MM.1S (cell line): Measurements from ENCODE around the gene TGOLN2.

Experiments used
- EZH2 ChIP-seq: fragments of 300-600 bp; sonication (generic); optimal IDR thresholded peaks from 2 replicates; pipeline ENCODE3; 2017; ENCODE audit warnings: low read depth, mild to moderate bottlenecking, antibody characterized with exemption, low read length, mixed read lengths
- TF ChIP-seq, protein P1 (sequence below): fragments of 300-600 bp; sonication (generic); IDR thresholded peaks from 2 replicates; pipeline ENCODE4 v1.5.1; 2016; ENCODE audit warnings: antibody characterized with exemption, low read length, mixed read lengths

DNA sequence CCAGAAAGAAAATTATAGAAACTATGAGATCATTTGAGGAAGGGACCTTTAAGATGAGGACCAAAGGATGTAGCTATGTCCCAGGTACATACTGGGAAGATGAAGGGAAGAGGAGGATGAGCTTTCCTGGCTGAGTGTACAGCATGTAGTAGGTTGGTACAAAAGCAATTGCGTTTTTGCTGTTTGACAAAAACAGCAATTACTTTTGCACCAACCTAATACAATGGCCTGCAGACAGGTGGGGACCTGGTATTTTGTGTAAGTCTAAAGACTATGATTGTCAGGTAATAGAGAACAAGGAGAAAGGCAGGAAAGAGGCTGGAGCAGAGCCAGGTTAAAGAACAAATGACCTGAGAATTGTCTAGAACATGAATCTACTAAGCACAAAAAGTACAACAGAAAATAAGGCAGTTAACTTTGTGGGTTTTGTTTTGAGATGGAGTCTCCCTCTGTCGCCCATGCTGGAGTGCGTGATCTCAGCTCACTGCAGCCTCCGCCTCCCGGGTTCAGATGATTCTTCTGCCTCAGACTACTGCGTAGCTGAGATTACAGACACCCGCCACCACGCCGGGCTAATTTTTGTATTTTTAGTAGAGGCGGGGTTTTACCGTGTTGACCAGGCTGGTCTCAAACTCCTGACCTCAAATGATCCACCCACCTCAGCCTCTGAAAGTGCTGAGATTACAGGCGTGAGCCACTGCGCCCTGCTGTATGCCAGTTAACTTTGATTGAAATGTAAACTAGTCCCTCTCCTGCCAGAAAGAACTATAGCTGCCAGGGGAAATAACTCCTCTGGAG lies 3.2 kb upstream of the TGOLN2 start:
- TF ChIP-seq EZH2: no peak
- TF ChIP-seq, protein P1, sequence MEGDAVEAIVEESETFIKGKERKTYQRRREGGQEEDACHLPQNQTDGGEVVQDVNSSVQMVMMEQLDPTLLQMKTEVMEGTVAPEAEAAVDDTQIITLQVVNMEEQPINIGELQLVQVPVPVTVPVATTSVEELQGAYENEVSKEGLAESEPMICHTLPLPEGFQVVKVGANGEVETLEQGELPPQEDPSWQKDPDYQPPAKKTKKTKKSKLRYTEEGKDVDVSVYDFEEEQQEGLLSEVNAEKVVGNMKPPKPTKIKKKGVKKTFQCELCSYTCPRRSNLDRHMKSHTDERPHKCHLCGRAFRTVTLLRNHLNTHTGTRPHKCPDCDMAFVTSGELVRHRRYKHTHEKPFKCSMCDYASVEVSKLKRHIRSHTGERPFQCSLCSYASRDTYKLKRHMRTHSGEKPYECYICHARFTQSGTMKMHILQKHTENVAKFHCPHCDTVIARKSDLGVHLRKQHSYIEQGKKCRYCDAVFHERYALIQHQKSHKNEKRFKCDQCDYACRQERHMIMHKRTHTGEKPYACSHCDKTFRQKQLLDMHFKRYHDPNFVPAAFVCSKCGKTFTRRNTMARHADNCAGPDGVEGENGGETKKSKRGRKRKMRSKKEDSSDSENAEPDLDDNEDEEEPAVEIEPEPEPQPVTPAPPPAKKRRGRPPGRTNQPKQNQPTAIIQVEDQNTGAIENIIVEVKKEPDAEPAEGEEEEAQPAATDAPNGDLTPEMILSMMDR: no peak
